OCI-LY7 (cell line): Measurements from ENCODE around the gene LRRC47. TPM values are rescaled to one million over a fixed set of nuclear protein-coding genes. Genes with fewer than 3 reads are reported as not detected.

Experiments used
- BruUV-seq: library from RNA; stranded (reverse); fragments of 400-500 nt; replicated peaks from 2 replicates; lab custom pipeline; 2021; lab: Mats Ljungman, UMichigan
- CTCF ChIA-PET: fragments of 300-600 bp; sonication (Branson Sonifier 250); formaldehyde crosslinking; loops from one replicate; lab custom pipeline; 2022; ENCODE audit warnings: antibody characterized with exemption; ENCODE audit not compliant: unreplicated experiment; lab: Charles Lee
- POLR2A ChIA-PET: fragments of 300-600 bp; sonication (Branson Sonifier 250); formaldehyde crosslinking; loops from one replicate; lab custom pipeline; 2022; ENCODE audit warnings: antibody characterized with exemption; lab: Charles Lee
- DNase-seq: peaks from one replicate; pipeline ENCODE4 v3.0.0-alpha.2; 2015; ENCODE audit warnings: low spot score
- H2AFZ ChIP-seq: fragments of 200-600 bp; sonication (generic), shearing (Covaris generic); 2 replicates; pipeline ENCODE4 v1.6.1; 2014; ENCODE audit warnings: mild to moderate bottlenecking, antibody characterized with exemption, low read length, moderate library complexity
- H3K27ac ChIP-seq: fragments of 200-600 bp; sonication (generic); 2 replicates; pipeline ENCODE4 v1.5.1; 2014; ENCODE audit warnings: mixed run types, low read depth, mild to moderate bottlenecking, moderate library complexity, low read length, inconsistent platforms; ENCODE audit not compliant: poor library complexity, severe bottlenecking
- H3K36me3 ChIP-seq: fragments of 200-600 bp; sonication (generic); 2 replicates; pipeline ENCODE4 v1.6.1; 2014; ENCODE audit warnings: mild to moderate bottlenecking, antibody characterized with exemption, low read length, moderate library complexity, mixed read lengths; ENCODE audit not compliant: insufficient read depth
- H3K4me1 ChIP-seq: fragments of 200-600 bp; sonication (generic); 2 replicates; pipeline ENCODE4 v1.5.1; 2014; ENCODE audit warnings: mild to moderate bottlenecking, low read length; ENCODE audit not compliant: insufficient read depth, poor library complexity, severe bottlenecking
- H3K4me2 ChIP-seq: fragments of 200-600 bp; sonication (generic); 2 replicates; pipeline ENCODE4 v1.6.1; 2014; ENCODE audit warnings: mild to moderate bottlenecking, low read length
- H3K4me3 ChIP-seq: fragments of 200-600 bp; sonication (generic); 2 replicates; pipeline ENCODE4 v1.5.1; 2014; ENCODE audit warnings: mild to moderate bottlenecking, low read depth, low read length; ENCODE audit not compliant: poor library complexity, severe bottlenecking
- H3K79me2 ChIP-seq: fragments of 200-600 bp; sonication (generic); 2 replicates; pipeline ENCODE4 v1.6.1; 2016; ENCODE audit warnings: low read depth, mild to moderate bottlenecking, low read length, moderate library complexity, mixed read lengths; ENCODE audit not compliant: insufficient read depth
- H3K9me2 ChIP-seq: fragments of 200-600 bp; sonication (generic); 2 replicates; pipeline ENCODE4 v1.6.1; 2016; ENCODE audit warnings: mild to moderate bottlenecking, low read length, mixed read lengths; ENCODE audit not compliant: insufficient read depth
- H3K9me3 ChIP-seq: fragments of 200-600 bp; sonication (generic); 2 replicates; pipeline ENCODE4 v1.6.1; 2014; ENCODE audit warnings: mild to moderate bottlenecking, mixed run types, low read length, mixed read lengths
- H4K20me1 ChIP-seq: fragments of 200-600 bp; sonication (generic); 2 replicates; pipeline ENCODE4 v1.6.1; 2014; ENCODE audit warnings: mild to moderate bottlenecking, antibody characterized with exemption, low read length, moderate library complexity, mixed read lengths; ENCODE audit not compliant: insufficient read depth
- EZH2phosphoT487 ChIP-seq: fragments of 200-600 bp; sonication (generic); IDR thresholded peaks from 2 replicates; pipeline ENCODE4 v1.6.1; 2018; ENCODE audit warnings: low read depth, borderline replicate concordance, mild to moderate bottlenecking, mixed run types, antibody characterized with exemption, low read length, moderate library complexity, mixed read lengths
- intact Hi-C: fragments of 100-400 bp; cut with micrococcal nuclease; formaldehyde crosslinking; loops from one replicate; pipeline ENCODE4 v1.10.0; 2022; ENCODE audit not compliant: unreplicated experiment
- total RNA-seq, 2 experiments: library from RNA; depleted of rRNA in 1 of 2; stranded (reverse); fragments of >200 nt in 1 of 2; shearing (Covaris generic) in 1 of 2; gene quantifications; 2 replicates each; pipeline ENCODE4 v1.2.3, GENCODE V29; 2014 to 2022
- TF ChIP-seq, protein P1 (sequence below): fragments of 200-600 bp; sonication (generic); conservative IDR thresholded peaks from 2 replicates; pipeline ENCODE4 v1.5.1; 2014; ENCODE audit warnings: mild to moderate bottlenecking, antibody characterized with exemption, low read length, moderate library complexity, mixed read lengths

LRRC47 gene
- total RNA-seq, 2 experiments from 2014 or later, result 36.4 to 49.1 TPM

DNA sequence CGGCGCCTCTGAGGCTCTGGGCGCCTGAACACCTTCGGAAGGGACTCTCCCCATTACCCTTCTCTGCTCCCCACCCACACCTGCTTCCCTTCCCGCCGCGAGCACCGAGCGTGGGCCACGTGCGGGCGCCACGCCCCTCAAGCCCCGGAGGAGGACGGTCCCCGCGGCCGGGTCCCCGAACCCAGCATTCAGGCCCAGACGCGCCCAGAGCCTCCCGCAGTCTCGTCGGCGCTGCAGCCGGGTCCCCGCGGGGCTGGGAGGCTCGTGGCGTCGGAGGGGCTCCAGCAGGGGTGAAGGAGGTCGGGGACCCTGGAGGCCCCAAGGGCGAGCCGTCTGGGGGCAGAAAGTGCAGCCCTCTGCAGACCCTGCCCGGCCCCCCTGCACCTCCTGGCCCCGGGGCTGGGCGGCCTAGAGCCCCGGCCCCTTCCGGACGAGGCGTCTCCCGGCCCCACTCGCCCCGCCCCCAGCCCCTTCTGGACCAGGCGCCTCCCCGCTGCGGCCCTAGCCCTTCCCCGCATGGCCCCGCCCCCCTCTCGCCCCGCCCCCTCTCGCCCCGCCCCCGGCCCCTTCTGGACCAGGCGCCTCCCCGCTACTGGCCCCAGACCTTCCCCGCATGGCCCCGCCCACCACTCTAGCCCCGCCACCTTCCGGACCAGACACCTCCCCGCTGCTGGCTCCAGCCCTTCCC is 24.1 kb downstream of the LRRC47 start:
- BruUV-seq, result no TSS peak
- no peaks in the 10 kb centered on the region for H3K36me3 ChIP-seq
- intact Hi-C loops, result loop anchor here (5.0 kb wide), 1 partner anchor 130 kb away; the partner anchor contains the start of gene C1orf174
- peak overlapping the region; percentile 95 for H3K4me2 ChIP-seq
- ChIA-PET POLR2A (no interaction called here), CTCF (no interaction called here)
- TF ChIP-seq EZH2phosphoT487, result no peak
- TF ChIP-seq, protein P1, sequence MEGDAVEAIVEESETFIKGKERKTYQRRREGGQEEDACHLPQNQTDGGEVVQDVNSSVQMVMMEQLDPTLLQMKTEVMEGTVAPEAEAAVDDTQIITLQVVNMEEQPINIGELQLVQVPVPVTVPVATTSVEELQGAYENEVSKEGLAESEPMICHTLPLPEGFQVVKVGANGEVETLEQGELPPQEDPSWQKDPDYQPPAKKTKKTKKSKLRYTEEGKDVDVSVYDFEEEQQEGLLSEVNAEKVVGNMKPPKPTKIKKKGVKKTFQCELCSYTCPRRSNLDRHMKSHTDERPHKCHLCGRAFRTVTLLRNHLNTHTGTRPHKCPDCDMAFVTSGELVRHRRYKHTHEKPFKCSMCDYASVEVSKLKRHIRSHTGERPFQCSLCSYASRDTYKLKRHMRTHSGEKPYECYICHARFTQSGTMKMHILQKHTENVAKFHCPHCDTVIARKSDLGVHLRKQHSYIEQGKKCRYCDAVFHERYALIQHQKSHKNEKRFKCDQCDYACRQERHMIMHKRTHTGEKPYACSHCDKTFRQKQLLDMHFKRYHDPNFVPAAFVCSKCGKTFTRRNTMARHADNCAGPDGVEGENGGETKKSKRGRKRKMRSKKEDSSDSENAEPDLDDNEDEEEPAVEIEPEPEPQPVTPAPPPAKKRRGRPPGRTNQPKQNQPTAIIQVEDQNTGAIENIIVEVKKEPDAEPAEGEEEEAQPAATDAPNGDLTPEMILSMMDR, result no peak
- peak overlapping the region; percentile 79; the same call in 1 of the 2 replicates for H2AFZ ChIP-seq
- no peaks in the 10 kb centered on the region for H3K9me3 ChIP-seq
- H3K9me2 ChIP-seq, result no peaks in the 10 kb centered on the region
- no peak overlapping the region for H3K27ac ChIP-seq
- peak; percentile 91 for DNase-seq
- H4K20me1 ChIP-seq, result no peaks in the 10 kb centered on the region
- peaks cover 22% of the 10 kb centered on the region for H3K4me1 ChIP-seq
- H3K4me3 ChIP-seq, result peak overlapping the region; percentile 72
- no peaks in the 10 kb centered on the region for H3K79me2 ChIP-seq

DNA sequence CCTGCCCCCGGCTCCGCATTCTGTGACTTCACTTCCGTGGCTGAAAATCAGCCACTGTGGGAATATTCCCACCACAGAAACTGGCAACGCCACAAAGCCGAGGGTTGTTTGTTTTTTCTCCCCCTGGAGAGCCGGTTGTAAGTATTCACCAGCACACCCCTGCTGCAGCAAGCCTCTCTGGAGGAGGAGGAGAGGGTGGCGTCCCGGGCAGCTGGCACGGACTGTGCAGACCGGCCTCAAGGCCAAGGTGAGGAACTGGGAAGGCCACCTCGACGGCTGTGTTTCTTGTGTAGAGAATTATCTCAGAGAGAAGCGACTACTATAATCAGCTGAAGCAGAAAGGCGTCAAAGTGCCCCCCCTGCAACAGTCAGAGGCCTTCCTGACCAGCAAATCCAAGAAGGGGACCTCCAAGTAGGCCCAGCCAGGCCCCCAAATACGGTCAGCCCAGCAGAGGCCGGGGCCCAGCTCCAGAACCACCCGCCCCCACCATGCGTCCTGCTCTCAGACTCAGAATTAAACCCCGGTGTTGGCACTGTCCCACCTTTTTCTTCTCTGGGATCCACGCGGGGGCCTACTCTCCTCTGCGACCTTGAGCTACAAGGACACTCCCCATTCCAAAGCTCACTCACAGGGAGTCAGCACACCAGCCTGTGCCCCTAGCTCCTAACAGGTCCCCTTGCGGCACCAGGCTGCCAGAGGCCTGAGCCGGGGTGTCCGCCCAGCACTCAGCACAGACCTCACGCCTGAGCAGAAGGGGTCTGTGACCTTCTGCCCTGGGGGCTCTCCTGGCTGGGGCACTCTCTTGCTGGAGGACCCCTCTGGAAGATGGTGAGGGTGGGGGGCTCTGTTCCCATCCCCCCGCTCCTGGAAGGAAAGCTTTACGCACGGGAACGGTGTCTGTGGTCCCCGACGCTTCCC is 24.9 kb downstream of the LRRC47 start:
- ChIA-PET CTCF (interaction anchor here (0.6 kb wide), 1 partner anchor 16 kb away, joined by 4 read pairs; no protein-coding TSS in a partner anchor), POLR2A (no interaction called here)
- Histone ChIP-seq H3K27ac (no peak overlapping the region), H3K4me3 (peak overlapping the region; percentile 72), H2AFZ (peak overlapping the region; percentile 79; the same call in 1 of the 2 replicates), H3K79me2 (no peaks in the 10 kb centered on the region), H3K9me2 (no peaks in the 10 kb centered on the region), H3K4me2 (peak overlapping the region; percentile 95), H3K36me3 (no peaks in the 10 kb centered on the region), H4K20me1 (no peaks in the 10 kb centered on the region), H3K4me1 (peaks cover 22% of the 10 kb centered on the region), H3K9me3 (no peaks in the 10 kb centered on the region)
- TF ChIP-seq EZH2phosphoT487, result no peak
- TF ChIP-seq, protein P1, result no peak
- no TSS peak for BruUV-seq
- DNase-seq, result no peak
- intact Hi-C loops, result loop anchor here (5.0 kb wide), 1 partner anchor 131 kb away; the partner anchor contains the start of gene C1orf174
